ENCODE measurements around the gene NRP2. TPM values are rescaled to one million over a fixed set of nuclear protein-coding genes. Genes with fewer than 3 reads are reported as not detected.

The NRP2 gene, protein sequence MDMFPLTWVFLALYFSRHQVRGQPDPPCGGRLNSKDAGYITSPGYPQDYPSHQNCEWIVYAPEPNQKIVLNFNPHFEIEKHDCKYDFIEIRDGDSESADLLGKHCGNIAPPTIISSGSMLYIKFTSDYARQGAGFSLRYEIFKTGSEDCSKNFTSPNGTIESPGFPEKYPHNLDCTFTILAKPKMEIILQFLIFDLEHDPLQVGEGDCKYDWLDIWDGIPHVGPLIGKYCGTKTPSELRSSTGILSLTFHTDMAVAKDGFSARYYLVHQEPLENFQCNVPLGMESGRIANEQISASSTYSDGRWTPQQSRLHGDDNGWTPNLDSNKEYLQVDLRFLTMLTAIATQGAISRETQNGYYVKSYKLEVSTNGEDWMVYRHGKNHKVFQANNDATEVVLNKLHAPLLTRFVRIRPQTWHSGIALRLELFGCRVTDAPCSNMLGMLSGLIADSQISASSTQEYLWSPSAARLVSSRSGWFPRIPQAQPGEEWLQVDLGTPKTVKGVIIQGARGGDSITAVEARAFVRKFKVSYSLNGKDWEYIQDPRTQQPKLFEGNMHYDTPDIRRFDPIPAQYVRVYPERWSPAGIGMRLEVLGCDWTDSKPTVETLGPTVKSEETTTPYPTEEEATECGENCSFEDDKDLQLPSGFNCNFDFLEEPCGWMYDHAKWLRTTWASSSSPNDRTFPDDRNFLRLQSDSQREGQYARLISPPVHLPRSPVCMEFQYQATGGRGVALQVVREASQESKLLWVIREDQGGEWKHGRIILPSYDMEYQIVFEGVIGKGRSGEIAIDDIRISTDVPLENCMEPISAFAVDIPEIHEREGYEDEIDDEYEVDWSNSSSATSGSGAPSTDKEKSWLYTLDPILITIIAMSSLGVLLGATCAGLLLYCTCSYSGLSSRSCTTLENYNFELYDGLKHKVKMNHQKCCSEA
- polyA plus RNA-seq (2012; ENCODE audit: missing spikeins): 1.1 TPM

DNA sequence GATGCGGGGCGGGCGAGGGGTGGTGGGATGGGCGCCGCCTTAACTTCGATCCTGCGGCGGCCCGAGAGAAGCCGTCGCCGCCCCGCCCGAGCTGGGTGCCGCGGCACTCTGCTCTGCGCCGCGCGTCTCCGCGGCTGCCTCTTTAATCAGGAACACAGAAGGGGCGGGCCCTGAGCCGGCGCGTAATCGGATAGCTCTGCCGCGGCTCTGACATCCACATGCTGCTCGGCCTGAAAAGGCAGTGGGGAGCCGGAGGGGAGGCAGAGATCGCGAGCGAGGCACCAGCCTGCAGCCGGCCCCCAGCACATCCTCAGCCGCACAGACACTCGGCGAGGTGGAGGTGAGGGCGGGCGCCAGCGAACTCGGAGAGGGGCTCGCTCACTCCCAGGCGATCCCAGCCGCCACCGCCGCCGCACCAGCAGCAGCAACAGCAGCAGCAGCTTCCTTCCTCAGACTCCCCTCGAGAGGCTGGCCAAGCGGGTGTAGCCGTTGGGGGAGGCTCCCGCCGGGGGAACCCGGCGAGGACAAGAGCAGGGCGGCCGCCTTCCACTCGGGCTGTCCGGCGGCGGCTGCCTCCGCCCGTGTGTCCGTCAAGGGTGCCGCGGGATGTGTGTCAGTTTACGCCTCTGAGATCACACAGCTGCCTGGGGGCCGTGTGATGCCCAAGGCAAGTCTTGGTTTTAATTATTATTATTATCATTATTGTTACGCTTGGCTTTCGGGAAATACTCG lies at the start of gene NRP2:
NRP2 (plus strand) TSS at position 263 of the 732 bp plus-strand sequence. CDS start 790 bp downstream, outside the sequence.
- FAIRE-seq: peak; percentile 73
- TF ChIP-seq TAF1 (IDR thresholded peaks at IDR 0.05; ENCODE audit: borderline replicate concordance, low read depth, low read length): no peak
- no peak for TF ChIP-seq POLR2AphosphoS5 (IDR thresholded peaks at IDR 0.05; ENCODE audit: low read depth, low read length)
- no peak for TF ChIP-seq POLR2A (IDR thresholded peaks at IDR 0.05; ENCODE audit: low read depth, low read length)
- DNase-seq (ENCODE audit: insufficient read length): peak; percentile 44

DNA sequence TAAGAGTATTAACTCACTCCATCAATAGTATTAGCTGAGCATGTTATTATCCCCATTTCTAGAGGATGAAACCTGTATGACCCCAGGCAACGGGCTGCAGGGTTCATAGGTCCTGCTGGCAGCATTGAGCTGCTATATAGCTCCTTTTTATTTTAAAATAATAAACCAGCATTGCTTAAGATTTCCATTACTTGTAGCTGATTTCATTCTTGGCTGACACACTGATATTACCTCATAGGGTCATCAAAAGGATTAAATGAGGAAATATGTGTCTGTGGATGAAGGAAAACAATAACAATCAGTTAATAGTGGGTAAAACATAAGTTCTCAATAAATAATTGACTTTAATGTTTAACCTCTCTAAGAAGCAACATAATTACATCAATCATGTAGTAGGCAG lies 48.3 kb upstream of the NRP2 start:
- no peak for TF ChIP-seq POLR2AphosphoS5 (IDR thresholded peaks at IDR 0.05; ENCODE audit: low read depth, low read length)
- TF ChIP-seq POLR2A (IDR thresholded peaks at IDR 0.05; ENCODE audit: low read depth, low read length): no peak
- no peak for TF ChIP-seq TAF1 (IDR thresholded peaks at IDR 0.05; ENCODE audit: borderline replicate concordance, low read depth, low read length)
- DNase-seq (ENCODE audit: insufficient read length): no peak
- no peak for FAIRE-seq

DNA sequence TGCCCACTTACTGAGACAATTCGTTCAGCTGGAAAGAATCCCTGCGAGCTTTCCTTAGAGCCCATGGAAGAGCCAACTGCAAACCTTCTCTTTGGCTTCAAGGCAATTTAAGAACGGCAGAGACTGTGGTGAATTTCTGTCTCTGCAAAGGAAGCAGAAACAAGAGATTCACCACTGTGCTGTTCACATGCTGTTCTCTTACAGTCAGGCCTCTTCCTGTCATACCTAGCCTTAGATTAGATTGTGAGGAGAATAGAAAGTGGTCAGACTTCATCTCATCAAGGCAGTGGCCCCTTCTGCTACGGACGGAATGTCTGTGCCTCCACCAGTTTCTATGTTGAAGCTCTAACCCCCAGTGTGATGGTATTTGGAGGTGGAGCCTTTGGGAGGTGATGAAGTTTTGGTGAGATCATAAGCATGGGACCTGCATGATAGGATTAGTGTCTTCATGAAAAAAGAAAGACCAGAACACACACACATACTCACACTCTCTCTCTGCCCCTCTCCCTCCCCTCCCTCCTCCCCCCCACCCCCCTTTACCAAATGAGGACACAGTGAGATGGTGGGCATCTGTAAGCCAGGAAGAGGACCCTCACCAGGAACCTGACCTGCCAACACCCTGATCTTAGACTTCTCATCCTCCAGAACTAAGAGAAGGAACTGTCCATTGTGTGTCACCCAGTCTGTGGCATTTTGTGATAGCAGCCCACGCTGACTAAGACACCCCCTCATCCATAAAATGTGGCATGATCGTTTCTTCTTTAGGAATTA lies 45.6 kb upstream of the NRP2 start:
- no peak for FAIRE-seq
- TF ChIP-seq POLR2AphosphoS5 (IDR thresholded peaks at IDR 0.05; ENCODE audit: low read depth, low read length) (no peak), POLR2A (IDR thresholded peaks at IDR 0.05; ENCODE audit: low read depth, low read length) (no peak), TAF1 (IDR thresholded peaks at IDR 0.05; ENCODE audit: borderline replicate concordance, low read depth, low read length) (no peak)
- no peak for DNase-seq (ENCODE audit: insufficient read length)

DNA sequence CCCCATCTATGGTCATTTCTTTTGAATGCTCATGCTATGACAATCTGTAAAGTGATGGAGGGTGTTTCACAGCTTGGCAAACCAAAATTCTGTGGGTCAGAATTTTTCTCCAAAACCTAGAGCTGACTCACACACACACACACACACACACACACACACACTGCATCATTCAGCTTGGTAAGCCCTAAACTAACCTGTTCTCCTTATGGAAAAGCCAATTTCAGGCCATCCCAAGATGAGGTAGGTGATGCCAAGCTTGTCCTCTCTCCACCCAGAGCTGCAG lies 45.0 kb upstream of the NRP2 start:
- FAIRE-seq: no peak
- TF ChIP-seq POLR2AphosphoS5 (IDR thresholded peaks at IDR 0.05; ENCODE audit: low read depth, low read length): no peak
- no peak for TF ChIP-seq TAF1 (IDR thresholded peaks at IDR 0.05; ENCODE audit: borderline replicate concordance, low read depth, low read length)
- TF ChIP-seq POLR2A (IDR thresholded peaks at IDR 0.05; ENCODE audit: low read depth, low read length): no peak
- no peak for DNase-seq (ENCODE audit: insufficient read length)

DNA sequence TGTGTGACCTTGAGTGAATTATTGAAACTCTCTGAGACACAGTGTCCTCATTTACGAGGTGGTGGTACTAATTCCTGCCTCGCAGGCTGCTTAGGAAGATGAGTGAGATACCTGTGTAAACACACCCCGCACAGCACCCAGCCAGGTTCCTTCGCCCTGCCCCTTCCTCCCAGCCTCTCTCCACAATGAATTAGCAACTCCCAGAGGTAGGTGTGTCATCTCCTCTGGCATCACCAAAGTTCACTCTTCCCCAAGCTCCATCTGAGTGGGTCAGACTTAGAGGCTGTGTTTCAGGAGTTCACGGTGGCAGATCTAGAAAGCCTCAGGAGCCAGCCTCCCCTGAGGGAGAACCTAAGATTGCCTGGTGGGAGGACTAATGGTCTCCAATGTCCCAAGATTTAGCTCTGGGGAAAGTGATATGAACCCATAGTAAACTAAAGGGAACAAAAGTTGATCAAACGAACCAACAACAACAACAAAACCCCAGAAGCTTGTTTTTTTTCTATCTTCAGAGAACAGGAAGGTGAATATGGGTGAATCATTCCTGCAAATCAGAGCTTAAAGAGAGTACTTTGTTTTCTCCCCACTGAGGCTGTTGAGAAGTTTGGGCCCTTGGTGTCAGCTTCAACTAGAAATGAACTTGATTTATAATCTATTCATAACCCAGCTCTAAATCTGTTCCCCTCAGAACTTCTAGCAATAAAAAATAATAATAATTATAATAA lies 44.4 kb upstream of the NRP2 start:
- DNase-seq (ENCODE audit: insufficient read length) (no peak), FAIRE-seq (no peak)
- no peak for TF ChIP-seq TAF1 (IDR thresholded peaks at IDR 0.05; ENCODE audit: borderline replicate concordance, low read depth, low read length)
- TF ChIP-seq POLR2AphosphoS5 (IDR thresholded peaks at IDR 0.05; ENCODE audit: low read depth, low read length): no peak
- TF ChIP-seq POLR2A (IDR thresholded peaks at IDR 0.05; ENCODE audit: low read depth, low read length): no peak

DNA sequence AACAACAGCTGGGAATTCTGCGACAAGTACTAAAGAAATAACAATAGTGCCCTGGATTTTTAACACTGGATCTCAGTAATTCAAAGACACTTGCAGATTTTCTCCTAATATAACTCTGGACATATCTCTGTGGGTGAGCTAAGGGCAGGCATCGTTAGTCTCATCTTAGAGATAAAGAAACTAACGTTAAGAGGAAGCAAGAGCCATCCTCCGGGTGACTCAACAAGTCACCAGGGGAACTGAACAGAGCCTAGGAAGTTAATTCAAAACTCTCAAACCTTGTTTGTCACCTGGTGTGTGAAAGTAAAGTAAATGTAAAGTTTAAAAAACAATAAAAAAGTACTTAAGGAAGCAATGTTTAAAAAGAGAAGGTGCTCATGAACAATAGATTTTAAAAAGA lies 41.6 kb upstream of the NRP2 start:
- DNase-seq (ENCODE audit: insufficient read length): no peak
- no peak for TF ChIP-seq TAF1 (IDR thresholded peaks at IDR 0.05; ENCODE audit: borderline replicate concordance, low read depth, low read length)
- no peak for TF ChIP-seq POLR2A (IDR thresholded peaks at IDR 0.05; ENCODE audit: low read depth, low read length)
- no peak for TF ChIP-seq POLR2AphosphoS5 (IDR thresholded peaks at IDR 0.05; ENCODE audit: low read depth, low read length)
- FAIRE-seq: no peak

DNA sequence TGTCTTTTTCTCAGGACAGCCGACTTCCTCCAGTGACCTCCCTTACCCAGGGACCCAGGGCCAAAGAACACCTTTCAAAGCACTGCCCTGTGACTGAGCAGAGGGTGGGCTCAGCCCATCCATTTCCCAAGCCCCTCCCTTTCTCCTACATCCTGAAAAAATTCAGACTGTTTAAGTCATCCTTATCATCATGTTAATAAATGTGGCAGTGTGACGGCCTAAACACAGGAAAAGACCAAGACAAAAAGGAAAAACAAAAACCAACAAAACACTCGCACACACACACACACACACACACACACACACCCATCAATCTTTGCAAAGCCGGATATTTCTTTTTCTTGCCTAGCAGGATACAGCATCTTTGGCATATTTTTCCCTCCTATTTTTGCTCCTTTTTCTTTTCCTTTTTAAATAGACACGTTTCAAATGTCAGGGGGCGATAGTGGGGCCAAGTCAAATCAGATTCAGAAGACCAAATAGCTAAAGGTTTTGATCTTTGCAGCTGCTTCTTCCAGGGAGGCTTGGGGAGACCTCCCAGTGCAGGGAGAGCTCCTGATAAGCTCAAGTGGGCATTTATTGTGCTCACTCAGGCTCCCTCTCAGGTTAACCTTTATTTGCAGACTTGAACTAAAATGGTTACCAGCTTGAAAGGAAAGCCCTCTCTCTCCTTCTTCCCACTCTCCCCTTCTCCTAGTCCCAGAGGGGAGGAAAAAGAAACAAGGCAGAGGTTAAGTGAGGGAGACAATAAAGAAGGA lies 39.5 kb upstream of the NRP2 start:
- no peak for DNase-seq (ENCODE audit: insufficient read length)
- FAIRE-seq: no peak
- TF ChIP-seq TAF1 (IDR thresholded peaks at IDR 0.05; ENCODE audit: borderline replicate concordance, low read depth, low read length): no peak

DNA sequence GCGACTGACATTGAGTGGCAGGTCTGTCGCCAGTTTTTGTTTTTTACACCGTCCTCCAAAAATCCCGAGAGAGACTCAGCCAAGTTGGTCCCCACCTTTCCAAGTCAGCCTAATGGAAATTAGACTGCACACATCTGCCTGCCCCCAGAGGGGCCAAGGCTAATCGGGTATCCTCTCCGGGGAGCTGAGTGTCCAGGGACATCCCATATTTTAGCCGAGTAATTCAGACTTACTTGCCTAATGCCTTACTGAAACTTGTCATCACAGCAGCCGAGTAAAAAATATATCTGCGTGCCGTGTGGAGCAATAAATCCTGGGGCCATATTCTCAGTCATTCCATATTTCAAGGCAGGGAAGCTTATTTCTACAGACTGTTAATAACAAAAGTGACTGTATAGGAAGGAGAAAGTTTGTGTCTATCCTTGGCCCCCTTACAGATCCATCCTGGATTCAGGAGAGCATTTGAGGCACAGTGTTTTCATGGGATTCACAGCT lies 38.9 kb upstream of the NRP2 start:
- FAIRE-seq (no peak), DNase-seq (ENCODE audit: insufficient read length) (no peak)
- no peak for TF ChIP-seq TAF1 (IDR thresholded peaks at IDR 0.05; ENCODE audit: borderline replicate concordance, low read depth, low read length)
- TF ChIP-seq POLR2AphosphoS5 (IDR thresholded peaks at IDR 0.05; ENCODE audit: low read depth, low read length): no peak
- no peak for TF ChIP-seq POLR2A (IDR thresholded peaks at IDR 0.05; ENCODE audit: low read depth, low read length)

DNA sequence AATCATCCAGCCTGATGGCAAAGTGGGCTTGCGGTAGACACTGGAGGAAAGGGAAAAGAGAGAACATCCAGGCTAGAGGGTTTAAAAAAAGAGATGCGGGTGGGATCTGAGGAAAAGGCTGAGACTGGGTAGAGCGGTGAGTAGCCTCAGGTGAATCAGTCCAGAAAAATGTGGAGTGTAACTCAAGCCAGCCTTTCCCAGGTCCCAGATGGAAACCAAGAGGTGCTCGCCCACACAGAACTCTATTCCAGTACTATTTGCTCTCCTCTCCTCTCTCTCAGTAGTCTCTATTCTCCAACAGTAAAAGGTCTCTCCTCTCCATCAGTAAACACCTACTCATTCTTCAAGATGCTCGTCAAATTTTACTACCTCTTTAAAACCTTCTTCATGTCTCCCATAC lies 38.3 kb upstream of the NRP2 start:
- FAIRE-seq: no peak
- TF ChIP-seq TAF1 (IDR thresholded peaks at IDR 0.05; ENCODE audit: borderline replicate concordance, low read depth, low read length) (no peak), POLR2A (IDR thresholded peaks at IDR 0.05; ENCODE audit: low read depth, low read length) (no peak), POLR2AphosphoS5 (IDR thresholded peaks at IDR 0.05; ENCODE audit: low read depth, low read length) (no peak)
- DNase-seq (ENCODE audit: insufficient read length): no peak
